Subcutaneous adipose tissue (tissue), 4 donors: Measurements from ENCODE around the gene ZCCHC2. TPM values are rescaled to one million over a fixed set of nuclear protein-coding genes. Genes with fewer than 3 reads are reported as not detected.

Source experiments
- CTCF ChIP-seq: fragments of 450-650 bp; IDR thresholded peaks from one replicate; pipeline ENCODE4 v1.5.1; 2016; ENCODE audit warnings: low read depth, mild to moderate bottlenecking, control low read depth, antibody characterized with exemption, moderate library complexity
- total RNA-seq, 4 donors: library from RNA; depleted of rRNA; stranded (reverse); fragments of >200 nt; gene quantifications; one replicate each; pipeline ENCODE4 v1.1.0, GENCODE V29; 2016

ZCCHC2 gene
- 10 to 100 TPM; 33.5 to 48.1 (median 37.1) TPM for total RNA-seq

GRCh38 chr18:62522504-62523254 lies at the start of gene ZCCHC2:
ZCCHC2 (plus strand) TSS chr18:62523025; CDS start chr18:62523425, 400 bp downstream.
- TF ChIP-seq CTCF, result no peak

- TF ChIP-seq CTCF, result no peak
These were observed 43.3 kb upstream of the ZCCHC2 start for GRCh38 chr18:62479574-62479973.

GRCh38 chr18:62480927-62481326 lies 41.9 kb upstream of the ZCCHC2 start:
- TF ChIP-seq CTCF, result no peak

- TF ChIP-seq CTCF, result no peak
These were observed 37.9 kb upstream of the ZCCHC2 start for GRCh38 chr18:62484941-62485340.

- no peak for TF ChIP-seq CTCF
These were observed 37.1 kb upstream of the ZCCHC2 start for GRCh38 chr18:62485684-62486083.

- no peak for TF ChIP-seq CTCF
These were observed 36.4 kb upstream of the ZCCHC2 start for GRCh38 chr18:62486290-62486964.

GRCh38 chr18:62487161-62487560 lies 35.7 kb upstream of the ZCCHC2 start:
- no peak for TF ChIP-seq CTCF
